ENCODE results near the gene NRSN2. TPM values are rescaled to one million over a fixed set of nuclear protein-coding genes. Genes with fewer than 3 reads are reported as not detected.

The NRSN2 gene
- polyA plus RNA-seq, 1 experiment = 84.1 TPM

DNA sequence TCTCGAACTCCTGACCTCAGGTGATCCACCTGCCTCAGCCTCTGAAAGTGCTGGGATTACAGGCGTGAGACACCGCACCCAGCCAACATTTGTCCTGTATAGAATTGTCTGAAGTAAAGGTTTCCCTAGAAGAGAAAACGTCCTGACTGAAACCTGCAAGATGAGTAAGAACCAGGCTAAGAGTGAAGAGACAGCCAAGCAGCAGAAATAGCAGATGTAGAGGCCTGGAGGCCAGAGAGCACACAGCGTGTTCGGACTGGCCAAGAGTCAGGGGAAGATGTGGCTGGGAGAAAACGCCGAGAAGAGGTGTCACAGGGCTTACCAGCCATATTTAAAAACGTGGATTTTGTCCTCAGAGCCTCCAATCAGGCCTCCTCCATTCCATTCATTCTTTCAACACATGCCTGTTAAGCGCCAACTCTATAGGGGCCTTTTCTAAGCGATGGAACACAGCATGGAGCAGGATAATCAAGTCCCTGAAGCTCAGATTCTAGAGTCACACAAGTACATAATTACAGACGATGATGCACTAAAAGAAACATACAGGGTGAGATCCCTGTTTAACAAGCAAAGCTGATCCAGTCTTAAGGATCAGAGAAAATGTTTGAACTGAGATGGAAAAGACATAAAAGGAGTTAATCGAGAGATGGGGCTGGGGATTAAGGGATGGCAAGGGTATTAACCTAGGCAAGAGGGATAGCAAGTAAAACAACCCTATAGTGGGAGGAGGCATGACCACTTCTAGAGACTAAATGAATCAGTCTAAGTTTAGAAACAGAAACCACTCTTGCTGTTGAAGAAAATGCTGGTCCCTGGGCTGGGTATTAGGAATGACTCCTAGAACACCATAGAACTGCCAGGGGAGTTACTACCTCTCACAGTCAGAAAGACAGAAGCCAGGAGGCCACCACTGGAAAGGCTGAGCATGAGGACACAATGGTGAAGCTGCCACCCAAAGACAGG, 44.7 kb upstream of the NRSN2 start:
- ChIA-PET POLR2A (no interaction called here), CTCF (interaction anchor here (1.0 to 1.6 kb wide), 2 partner anchors 29 to 36 kb away, joined by 3 to 5 read pairs; no protein-coding TSS in a partner anchor)
- H3K36me3 ChIP-seq (ENCODE audit: control insufficient read depth, insufficient read depth, low read length) = no peaks in the 10 kb centered on the region
- DNase-seq (ENCODE audit: low read depth) = no peak
- H3K4me3 ChIP-seq (ENCODE audit: low read depth, low read length) = no peak overlapping the region
- TF ChIP-seq, protein P1, sequence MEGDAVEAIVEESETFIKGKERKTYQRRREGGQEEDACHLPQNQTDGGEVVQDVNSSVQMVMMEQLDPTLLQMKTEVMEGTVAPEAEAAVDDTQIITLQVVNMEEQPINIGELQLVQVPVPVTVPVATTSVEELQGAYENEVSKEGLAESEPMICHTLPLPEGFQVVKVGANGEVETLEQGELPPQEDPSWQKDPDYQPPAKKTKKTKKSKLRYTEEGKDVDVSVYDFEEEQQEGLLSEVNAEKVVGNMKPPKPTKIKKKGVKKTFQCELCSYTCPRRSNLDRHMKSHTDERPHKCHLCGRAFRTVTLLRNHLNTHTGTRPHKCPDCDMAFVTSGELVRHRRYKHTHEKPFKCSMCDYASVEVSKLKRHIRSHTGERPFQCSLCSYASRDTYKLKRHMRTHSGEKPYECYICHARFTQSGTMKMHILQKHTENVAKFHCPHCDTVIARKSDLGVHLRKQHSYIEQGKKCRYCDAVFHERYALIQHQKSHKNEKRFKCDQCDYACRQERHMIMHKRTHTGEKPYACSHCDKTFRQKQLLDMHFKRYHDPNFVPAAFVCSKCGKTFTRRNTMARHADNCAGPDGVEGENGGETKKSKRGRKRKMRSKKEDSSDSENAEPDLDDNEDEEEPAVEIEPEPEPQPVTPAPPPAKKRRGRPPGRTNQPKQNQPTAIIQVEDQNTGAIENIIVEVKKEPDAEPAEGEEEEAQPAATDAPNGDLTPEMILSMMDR (IDR thresholded peaks at IDR 0.05; ENCODE audit: insufficient read depth, low read depth, low read length) = no peak
- no peaks in the 10 kb centered on the region for H3K27me3 ChIP-seq (ENCODE audit: control insufficient read depth, insufficient read depth, low read length)

DNA sequence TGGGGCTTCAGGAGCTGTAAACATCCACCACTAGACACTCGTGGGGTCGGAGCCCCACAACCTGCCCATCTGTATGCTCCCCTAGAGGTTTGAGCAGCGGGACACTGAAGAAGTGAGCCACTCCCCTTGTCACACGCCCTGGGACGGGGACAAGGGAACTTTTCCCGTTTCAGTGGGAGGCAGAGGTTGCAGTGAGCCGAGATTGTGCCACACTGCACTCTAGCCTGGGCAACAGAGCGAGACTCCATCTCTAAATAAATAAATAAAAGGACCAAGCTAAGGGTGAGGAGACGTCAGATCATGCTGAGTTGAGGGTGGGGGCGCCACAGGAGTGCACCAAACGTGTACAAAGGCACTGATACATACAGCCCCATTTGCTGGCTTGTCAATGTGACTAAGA, 41.2 kb upstream of the NRSN2 start:
- TF ChIP-seq, protein P1 (IDR thresholded peaks at IDR 0.05; ENCODE audit: insufficient read depth, low read depth, low read length) = no peak
- Histone ChIP-seq H3K4me3 (ENCODE audit: low read depth, low read length) (no peak overlapping the region), H3K27me3 (ENCODE audit: control insufficient read depth, insufficient read depth, low read length) (no peaks in the 10 kb centered on the region), H3K36me3 (ENCODE audit: control insufficient read depth, insufficient read depth, low read length) (no peaks in the 10 kb centered on the region)
- ChIA-PET POLR2A (no interaction called here), CTCF (no interaction called here)
- no peak for DNase-seq (ENCODE audit: low read depth)

DNA sequence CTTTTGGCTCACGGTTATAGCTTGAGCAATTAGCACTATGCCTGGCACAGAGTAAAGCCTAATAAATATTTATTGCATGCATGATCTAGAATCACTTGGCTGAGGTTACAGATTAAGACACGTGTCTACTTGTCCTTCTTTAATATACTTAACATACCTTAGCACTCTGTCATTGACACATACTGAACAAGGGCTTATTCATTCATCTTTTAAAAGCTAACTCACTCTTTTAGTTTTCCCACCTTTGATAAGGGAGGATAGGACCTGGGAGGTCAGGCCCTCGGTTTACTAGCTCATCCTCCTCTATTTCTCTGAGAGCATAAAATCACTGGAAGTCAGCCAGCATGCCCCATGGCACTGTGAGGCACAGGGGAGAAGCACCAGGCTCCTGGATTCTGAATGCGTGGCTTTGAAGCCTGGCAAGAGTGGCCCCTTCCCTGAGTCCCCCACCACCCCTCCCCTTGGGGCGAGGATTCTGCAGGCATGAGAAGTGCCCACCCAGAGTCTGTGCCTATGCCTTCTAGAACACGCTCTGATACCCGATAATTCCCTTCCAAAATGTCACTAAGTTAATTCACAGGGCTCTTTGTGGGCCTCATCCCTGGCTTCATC, 38.4 kb upstream of the NRSN2 start:
- CTCF ChIA-PET = interaction anchor here (0.9 to 1.4 kb wide), 2 partner anchors 23 to 42 kb away, joined by 4 to 5 read pairs; no protein-coding TSS in a partner anchor
- TF ChIP-seq, protein P1 (IDR thresholded peaks at IDR 0.05; ENCODE audit: insufficient read depth, low read depth, low read length) = no peak
- DNase-seq (ENCODE audit: low read depth) = no peak
- Histone ChIP-seq H3K4me3 (ENCODE audit: low read depth, low read length) (no peak overlapping the region), H3K27me3 (ENCODE audit: control insufficient read depth, insufficient read depth, low read length) (no peaks in the 10 kb centered on the region), H3K36me3 (ENCODE audit: control insufficient read depth, insufficient read depth, low read length) (no peaks in the 10 kb centered on the region)
- POLR2A ChIA-PET = no interaction called here

DNA sequence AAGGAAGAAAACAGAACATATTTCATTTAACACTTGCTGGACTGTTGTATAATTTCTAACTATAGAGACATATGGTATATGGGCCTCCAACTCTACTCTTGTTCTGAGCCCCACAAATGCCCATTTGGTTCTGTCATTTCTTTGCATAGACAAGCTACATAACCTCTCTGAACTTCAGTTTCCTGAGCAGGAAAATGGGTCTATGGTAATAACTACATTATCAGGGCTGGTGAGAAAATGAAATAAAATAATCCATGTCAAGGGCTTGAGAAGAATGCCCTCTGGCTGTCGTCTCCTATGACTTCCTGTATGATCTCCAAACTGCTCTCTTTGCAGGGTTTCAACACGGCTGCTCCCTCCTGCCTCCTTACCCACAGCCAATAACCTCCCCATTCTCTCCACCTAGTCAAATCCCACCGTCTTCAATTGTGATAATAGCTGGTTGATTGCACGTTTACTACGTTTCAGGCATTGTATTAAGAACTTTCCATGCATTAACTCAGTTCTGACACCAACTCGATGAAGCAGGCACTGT, 37.5 kb upstream of the NRSN2 start:
- DNase-seq (ENCODE audit: low read depth) = no peak

More for the DNA sequence above, 37.5 kb upstream of the NRSN2 start:
- TF ChIP-seq, protein P1 (IDR thresholded peaks at IDR 0.05; ENCODE audit: insufficient read depth, low read depth, low read length) = no peak
- H3K27me3 ChIP-seq (ENCODE audit: control insufficient read depth, insufficient read depth, low read length) = no peaks in the 10 kb centered on the region
- H3K4me3 ChIP-seq (ENCODE audit: low read depth, low read length) = peak overlapping the region; percentile 42
- no peaks in the 10 kb centered on the region for H3K36me3 ChIP-seq (ENCODE audit: control insufficient read depth, insufficient read depth, low read length)
- ChIA-PET CTCF (interaction anchor here (0.8 to 1.4 kb wide), 4 partner anchors 8 to 43 kb away, joined by 3 to 5 read pairs (median 4); no protein-coding TSS in a partner anchor), POLR2A (no interaction called here)
